Skin epidermis (tissue), 12 donors: ENCODE measurements around the gene DENND1A.
"Not testable (repeated sequence)": the region's sequence is repeated elsewhere in the genome, so short reads cannot be mapped to it uniquely, and the experiment has no call there.

Source experiments
- H3K27ac ChIP-seq, 21 experiments: fragments of 200-600 bp; sonication (generic) in 11 of 21; one replicate each; pipeline ENCODE4 v1.5.0; 2020; ENCODE audit warnings: mild to moderate bottlenecking in 3 of 21, inconsistent platforms in 2 of 21, moderate library complexity in 2 of 21
- H3K4me3 ChIP-seq, 7 experiments: fragments of 200-600 bp; sonication (generic) in 2 of 7; one replicate each; pipeline ENCODE4 v1.5.0; 2020; ENCODE audit warnings: inconsistent platforms in 2 of 7, mild to moderate bottlenecking in 2 of 7, moderate library complexity in 1 of 7

Gene DENND1A

DNA sequence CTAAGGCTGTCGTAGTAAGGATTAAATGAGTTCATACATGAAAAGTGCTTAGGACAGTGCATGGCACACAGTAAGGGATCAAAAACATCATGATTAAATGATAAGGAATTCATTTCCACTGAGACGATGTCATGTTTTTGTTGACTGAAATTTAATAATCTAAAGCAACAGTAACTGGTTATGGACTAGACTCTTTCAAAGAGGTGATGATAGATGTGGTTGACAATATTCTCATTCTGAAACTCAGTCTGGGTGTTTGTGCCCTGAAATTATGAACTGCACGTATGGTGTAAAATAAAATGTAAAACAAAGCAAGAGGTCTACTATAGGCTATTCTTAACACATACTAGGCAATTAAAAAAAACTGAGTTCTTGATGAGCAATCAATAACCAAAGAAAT lies 280.0 kb downstream of the DENND1A start:
- H3K4me3 ChIP-seq, result no peak overlapping the region
- no peak overlapping the region for H3K27ac ChIP-seq

DNA sequence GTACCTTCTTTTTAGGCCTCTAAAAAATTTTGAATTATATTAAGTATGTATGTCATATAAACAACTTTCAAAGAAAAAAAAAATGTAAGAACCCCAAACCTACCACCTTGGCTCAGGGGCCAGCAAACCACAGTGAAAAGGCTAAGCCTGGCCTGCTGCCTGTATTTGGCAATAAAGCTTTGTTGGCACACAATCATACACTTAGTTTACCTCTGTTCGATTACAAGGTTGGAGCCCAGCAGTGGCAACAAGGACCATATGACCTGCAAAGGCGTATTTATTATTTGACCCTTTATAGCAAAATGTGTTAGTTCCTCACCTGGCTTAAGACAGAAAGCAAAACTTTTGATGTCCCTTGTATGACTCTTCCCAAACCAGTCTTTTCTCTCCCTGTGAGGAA lies 282.8 kb downstream of the DENND1A start:
- no peak overlapping the region for H3K27ac ChIP-seq
- no peak overlapping the region for H3K4me3 ChIP-seq

DNA sequence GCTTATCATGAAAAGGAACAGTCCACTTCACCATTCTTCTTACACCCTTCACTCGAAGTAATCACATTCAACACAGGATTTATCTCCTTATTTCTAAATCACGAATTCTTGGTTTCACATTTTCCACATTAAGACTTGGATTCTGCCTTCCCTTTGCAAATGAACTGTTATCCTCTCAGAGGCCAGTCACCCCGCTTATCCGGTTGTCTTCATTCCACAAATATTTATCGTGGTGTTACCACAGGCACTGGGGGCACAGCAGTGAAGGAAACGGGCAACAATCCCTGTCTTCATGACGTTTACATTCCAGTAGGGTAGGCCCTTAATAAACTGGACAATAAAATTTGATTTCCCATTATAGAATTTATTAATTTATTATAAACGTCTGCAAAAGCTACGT lies 284.2 kb downstream of the DENND1A start:
- H3K27ac ChIP-seq, result no peak overlapping the region
- H3K4me3 ChIP-seq, result no peak overlapping the region

DNA sequence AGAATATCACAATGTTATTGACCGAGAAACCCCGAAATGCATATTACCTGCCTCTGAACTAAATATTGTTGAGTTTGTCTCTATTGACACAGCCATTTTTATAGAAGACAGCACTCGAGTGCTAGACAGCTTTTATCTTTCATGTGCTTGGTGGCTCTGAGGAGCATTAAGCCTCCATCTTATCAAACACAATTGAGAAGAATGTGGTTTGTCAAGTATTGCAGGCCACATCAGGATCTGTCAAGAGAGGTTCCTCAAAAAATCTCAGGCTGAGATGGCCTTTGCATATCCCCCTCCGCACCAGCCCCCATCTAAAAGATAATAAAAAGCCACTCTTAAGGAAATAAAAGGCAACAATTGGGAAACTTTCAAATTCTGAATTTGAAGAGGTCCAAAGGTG lies 284.8 kb downstream of the DENND1A start:
- no peak overlapping the region for H3K27ac ChIP-seq
- no peak overlapping the region for H3K4me3 ChIP-seq

DNA sequence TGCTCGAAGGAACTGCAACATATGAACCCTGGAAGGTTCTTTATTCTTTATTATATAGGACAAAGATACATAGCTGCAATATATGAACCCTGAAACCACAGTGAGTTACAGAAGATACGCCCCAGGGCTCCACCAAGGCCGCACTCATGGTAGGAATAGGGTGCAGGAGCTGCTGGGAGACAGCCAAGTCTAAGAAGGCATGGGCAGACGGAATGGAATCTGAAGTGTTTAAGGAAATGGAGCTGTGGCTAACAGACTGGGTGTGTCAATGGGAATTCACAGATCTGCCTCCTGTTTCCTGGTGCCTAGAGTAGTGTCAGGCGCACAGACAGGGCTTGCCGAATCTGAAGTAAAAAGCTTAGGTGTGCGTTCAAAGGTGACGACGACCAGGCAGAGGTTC lies 286.4 kb downstream of the DENND1A start:
- Histone ChIP-seq H3K4me3 (no peak overlapping the region), H3K27ac (no peak overlapping the region)

DNA sequence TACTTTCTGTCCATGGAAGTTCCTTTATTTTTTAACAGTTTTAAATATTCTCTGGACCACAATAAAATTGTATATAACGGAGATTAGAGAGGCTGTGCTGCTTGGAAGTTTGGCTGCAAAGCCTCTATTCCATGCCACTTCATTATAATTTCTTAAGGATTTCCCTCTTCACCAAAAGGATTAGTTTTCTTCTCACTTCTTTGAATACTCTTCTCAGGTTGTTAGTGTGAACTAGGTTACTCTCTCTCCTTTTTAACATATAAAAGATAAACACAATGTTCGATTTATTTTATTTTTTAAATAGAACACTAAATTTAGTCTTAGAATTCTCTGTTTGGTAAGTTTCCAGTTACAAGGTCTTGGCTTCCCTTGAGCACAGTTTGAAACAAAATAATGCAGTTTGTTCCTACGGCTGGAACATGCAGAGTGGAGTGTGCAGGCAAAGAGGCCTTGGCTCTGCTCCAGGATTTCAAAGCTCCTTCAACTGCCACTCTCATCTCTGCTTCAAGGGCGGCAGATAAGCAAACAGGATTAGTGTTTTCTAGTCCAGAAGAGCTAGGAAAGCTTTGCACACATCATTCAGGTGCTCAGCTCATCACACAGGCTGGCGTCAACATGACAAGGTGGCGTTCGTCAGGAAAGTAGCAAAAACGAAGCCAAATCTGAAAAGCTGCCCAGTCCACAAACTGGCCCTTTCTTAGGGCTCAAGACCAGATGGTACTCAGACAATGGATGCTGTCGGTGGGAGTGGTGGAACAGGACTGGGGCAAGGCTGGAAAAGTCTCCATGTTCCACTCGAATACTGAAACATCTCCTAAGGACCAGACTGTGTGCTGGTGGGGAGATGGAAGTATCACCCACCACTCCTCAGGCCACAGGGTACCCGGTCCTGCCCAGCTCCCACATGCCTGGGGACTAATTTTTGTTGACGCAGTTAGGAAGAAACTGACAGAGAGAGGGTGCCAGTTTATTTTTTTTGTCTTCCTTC lies 287.3 kb downstream of the DENND1A start:
- no peak overlapping the region for H3K4me3 ChIP-seq

DNA sequence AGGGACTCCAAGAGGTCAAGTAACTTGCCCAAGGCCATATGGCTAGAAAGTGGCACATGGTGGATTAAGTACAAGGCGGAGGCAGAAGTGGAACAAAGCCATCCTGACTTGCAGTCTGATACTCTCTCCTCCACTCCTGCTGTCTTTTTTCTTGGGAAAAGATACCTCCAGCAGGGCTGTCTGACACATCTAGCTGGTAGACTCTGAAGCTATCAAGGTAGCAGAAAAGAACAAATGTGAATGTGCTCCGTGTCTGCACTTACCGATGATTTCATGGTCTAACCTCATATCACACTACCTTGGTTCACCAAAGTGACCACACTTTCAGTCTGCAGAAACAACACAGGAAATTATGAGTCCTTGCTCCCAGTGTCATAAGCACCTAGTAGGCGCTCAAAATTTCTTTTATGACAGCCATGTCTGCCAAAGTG lies 289.1 kb downstream of the DENND1A start:
- H3K27ac ChIP-seq, result no peak overlapping the region

More for the DNA sequence above, 287.3 kb downstream of the DENND1A start:
- no peak overlapping the region for H3K27ac ChIP-seq

DNA sequence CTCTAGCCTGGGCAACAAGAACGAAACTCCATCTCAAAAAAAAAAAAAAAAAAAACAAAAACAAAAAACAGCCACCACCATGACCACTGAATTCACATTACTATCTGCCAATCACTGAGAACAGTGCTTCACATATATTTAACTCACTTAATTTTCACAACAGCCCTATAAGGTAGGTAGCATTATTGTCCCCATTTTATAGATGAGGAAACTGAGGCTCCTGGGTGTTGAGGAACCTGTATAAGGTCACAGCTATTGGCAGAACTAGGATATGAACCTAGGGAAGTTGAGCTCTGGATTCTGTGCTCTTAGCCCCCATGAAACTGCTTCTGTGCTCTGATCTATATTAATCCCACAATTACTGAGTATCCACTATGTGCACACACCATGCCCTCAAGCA lies 290.2 kb downstream of the DENND1A start:
- no peak overlapping the region for H3K27ac ChIP-seq
- no peak overlapping the region for H3K4me3 ChIP-seq

More for the DNA sequence above, 289.1 kb downstream of the DENND1A start:
- H3K4me3 ChIP-seq, result no peak overlapping the region

DNA sequence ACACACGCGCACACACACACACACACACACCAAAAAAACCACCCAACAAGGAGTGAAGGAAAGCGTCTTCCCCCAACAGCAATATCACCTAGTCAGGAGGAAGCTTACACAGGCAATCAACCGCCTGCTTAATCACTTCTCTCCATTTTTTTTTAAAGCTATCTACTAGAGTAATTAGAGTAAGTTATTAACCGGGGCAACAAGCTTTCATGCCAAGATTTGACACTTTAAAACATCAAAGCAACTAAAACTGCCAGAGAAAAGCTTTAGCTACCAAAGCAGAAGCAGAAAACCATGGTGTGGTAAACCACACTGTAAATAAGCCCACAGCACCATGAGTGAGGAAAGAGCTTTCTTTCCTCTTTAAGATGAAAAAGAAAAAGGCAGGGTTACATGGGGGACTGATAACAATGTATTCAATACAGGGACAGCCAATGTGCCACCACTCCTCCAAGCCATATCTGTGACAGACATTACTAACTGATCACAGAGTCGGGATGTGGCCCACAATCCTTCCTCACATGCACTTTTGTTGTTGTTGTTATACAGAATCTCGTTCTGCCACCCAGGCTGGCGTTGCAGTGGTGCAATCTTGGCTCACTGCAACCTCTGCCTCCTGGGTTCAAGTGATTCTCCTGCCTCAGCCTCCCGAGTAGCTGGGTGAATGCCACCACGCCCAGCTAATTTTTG lies 291.8 kb downstream of the DENND1A start:
- H3K27ac ChIP-seq, result peak overlapping the region in 6 of 21 experiments; percentile 3 to 50 (median 35)

DNA sequence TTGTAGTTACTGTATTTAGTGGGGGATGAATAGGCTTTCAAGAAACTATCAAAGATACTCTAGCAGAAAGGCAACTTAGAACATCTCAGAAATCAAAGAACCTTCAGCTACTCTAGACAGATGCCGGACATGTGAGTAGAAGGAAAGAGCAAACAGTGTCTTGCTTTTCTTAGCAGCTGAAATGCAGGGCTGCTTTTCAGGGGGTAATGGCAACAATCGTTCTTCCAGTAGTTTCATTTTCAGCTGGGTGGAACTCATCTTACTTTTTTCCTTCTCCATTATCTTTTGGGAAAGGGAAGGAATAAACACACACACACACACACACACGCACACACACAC lies 292.4 kb downstream of the DENND1A start:
- H3K4me3 ChIP-seq, result peak overlapping the region in 3 of 7 experiments; percentile 4 to 14 (median 9)
- H3K27ac ChIP-seq, result peak overlapping the region in 5 of 21 experiments; percentile 3 to 44 (median 37)

More for the DNA sequence above, 291.8 kb downstream of the DENND1A start:
- H3K4me3 ChIP-seq, result peak overlapping the region in 4 of 7 experiments; percentile 4 to 14 (median 7)

DNA sequence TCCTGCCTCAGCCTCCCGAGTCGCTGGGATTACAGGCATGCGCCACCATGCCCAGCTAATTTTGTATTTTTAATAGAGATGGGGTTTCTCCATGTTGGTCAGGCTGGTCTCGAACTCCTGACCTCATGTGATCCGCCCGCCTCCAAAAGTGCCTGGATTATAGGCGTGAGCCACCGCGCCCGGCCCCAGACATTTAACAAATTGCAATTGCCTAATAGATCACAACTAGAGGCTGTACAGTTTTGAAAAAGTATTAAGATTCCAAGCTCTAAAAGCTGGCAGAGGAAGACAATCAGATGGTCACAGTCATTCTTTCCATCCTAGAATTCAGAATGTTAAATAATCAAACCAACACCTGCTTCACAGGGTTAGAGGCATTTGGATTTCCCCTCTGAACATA lies 293.1 kb downstream of the DENND1A start:
- H3K4me3 ChIP-seq, H3K27ac ChIP-seq: not testable (repeated sequence)

DNA sequence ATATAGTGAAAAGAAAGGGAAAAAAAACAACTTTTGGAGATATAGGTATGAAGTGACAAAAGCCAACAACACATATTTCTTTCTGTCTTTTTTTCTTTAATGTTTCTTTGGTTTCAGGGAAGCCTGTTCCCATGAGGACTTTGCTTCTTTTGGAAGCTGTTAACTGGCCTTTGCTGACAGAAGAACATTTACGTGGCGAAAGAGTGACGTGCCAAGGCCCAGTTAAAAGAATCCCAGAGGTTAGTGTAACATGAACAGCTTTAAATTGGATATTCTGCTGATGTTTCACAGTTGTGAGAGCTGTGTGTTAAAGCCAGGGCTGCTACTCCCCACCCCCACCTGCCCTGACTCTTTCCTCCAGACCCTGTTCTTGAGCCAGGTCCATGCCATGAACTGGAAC lies 298.1 kb downstream of the DENND1A start:
- Histone ChIP-seq H3K27ac (no peak overlapping the region), H3K4me3 (no peak overlapping the region)

DNA sequence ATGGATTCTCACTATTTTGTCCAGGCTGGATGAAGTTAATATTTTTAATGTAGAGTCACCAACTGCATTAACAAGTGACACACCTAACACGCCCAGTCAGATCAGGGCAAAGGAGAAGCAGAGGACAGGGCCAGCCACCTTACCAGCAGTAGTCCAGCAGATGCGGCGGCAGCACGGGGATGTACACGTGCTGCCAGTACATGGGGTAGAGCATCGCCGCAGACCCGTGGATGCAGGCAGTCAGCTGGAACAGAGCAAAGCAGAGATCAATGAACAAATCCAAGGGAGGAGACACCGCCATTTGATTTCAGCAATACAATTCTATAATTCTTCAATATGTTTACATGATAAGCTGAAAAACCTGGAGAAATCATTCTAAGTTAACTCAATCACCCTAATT lies 299.7 kb downstream of the DENND1A start:
- H3K27ac ChIP-seq, result no peak overlapping the region
- no peak overlapping the region for H3K4me3 ChIP-seq

DNA sequence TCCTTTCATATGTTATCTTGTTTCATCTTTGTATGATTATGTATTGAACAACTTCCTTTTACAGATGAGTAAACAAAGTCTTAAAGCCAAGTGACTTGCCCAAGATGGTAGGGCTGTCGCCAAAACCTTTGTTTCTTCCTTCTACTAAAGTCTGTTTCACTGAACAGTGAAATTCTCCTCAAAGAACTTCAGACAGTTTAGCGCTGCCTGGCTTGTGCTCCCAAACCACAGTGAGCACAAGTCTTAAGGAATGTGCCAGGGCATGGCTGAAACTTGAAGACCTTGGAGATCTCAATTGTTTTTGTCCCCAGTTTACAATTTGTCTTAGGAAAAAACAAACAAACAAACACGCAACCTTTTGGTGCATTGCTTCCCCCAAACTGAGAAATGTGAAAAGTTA lies 300.4 kb downstream of the DENND1A start:
- Histone ChIP-seq H3K4me3 (no peak overlapping the region), H3K27ac (no peak overlapping the region)

DNA sequence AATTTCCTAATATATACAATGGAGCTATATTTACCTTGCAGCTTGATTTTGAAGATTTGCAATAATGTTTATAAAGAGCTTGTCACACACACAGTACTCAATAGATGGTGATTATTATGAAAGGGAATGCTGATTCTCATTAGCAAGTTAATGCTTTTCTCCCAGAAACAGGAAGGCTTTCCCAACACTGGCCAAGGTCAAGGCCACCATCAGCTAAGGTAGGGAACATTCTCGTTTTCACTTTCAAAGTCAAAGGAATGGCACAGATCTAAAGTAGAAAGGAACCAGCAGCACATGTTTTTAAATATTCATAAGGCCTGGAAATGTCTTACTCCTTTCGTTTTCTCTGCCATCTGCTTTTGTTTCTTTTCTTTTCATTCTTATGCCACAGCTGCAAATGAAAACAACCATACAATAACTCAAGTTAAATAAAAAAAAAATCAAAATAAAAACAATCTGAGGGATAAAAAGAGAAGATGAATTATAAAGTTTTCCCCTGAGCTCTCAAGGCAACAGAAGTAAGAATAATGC lies 307.1 kb downstream of the DENND1A start:
- Histone ChIP-seq H3K27ac (no peak overlapping the region), H3K4me3 (no peak overlapping the region)

DNA sequence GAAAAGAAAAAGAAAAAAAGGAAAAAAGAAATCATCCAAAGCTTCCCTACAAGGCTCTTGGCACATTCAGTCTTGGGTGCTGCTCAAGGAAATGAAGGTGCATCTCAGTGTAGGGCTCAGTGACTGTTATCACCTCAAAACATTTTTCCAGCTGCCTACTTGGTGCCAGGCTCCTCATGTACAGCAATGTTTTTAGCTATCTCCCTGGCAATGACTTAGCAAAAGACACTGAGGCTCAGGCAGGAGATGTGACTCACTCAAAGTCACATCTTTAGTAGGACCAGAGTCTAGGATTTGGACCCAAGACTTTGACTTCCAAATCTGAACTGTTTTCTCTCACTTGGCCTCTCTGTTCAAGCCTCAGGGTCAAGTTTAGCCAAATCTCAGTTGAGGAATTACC lies 309.7 kb downstream of the DENND1A start:
- no peak overlapping the region for H3K27ac ChIP-seq
- H3K4me3 ChIP-seq, result no peak overlapping the region

DNA sequence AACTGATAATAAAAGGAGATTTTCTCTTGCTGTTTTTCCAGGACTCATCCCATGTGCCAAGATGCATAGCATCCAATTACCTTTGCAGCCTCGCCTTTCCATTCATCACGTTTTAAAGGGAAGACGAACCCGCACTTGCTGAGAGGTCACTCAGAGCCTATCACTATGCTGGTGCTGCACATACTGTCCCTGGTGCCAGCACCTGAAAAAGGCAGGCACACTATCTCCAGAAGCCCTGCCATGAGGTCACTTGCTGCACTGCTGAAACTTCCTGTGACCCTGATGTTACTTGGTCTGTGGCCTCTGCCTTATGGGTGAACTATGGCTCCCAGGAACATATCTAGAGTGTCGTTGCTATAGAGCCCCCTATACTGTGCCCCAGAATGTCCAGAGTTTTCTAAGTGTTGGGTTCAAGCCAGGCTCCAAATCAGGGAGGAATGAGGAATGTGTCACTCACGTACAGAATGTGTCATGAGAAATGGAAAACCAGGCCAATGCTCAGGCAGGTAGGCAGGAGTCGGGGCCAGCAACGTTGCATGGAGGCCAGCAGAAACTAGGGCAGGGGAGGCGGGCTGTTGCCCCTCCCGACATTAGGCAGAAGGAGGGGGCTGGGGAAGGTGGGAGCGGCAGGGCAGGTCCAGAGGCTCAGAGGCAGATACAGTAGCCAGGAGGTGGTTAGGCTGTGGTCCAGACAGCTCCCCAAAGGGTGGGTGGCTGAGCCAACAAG lies 311.8 kb downstream of the DENND1A start:
- Histone ChIP-seq H3K27ac (no peak overlapping the region), H3K4me3 (no peak overlapping the region)

DNA sequence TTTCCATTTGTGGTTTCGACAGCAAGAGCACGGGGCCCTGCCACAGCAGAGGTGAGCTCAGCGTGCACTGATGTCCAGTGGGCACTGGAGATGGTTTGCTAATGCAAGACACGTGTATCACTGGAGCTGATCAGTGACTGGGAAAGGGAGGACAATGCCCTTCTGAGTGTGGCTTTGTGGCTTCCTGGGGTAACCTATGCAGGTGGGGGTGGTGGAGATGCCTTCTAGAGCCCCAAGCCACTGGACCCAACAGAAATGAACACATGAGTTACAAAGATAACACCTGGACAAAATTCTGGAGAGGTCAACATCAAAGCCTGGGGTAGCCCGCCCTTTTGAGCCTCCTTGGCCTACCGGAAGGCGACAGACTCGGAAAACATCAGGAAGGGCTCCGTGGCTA lies 312.6 kb downstream of the DENND1A start:
- no peak overlapping the region for H3K27ac ChIP-seq
- H3K4me3 ChIP-seq, result no peak overlapping the region

DNA sequence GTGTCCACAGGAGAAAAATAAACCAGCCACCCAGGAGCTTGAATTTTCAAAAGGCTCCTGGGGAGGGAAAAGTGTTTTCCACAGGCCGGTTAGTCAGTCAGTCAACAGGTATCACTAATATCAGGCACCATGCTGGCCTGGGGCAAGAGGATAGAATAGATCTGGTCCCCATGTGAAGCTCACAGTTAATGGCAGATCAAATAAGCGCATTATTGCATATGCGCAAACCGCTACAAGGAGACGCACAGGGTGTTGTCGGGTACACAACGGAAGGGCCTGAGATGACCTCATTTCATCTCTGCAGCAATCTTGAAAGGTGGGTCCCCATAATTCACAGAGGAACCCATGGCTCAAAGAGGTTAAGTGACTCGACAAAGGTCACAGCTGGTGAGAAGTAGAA lies 313.2 kb downstream of the DENND1A start:
- no peak overlapping the region for H3K27ac ChIP-seq
- no peak overlapping the region for H3K4me3 ChIP-seq

DNA sequence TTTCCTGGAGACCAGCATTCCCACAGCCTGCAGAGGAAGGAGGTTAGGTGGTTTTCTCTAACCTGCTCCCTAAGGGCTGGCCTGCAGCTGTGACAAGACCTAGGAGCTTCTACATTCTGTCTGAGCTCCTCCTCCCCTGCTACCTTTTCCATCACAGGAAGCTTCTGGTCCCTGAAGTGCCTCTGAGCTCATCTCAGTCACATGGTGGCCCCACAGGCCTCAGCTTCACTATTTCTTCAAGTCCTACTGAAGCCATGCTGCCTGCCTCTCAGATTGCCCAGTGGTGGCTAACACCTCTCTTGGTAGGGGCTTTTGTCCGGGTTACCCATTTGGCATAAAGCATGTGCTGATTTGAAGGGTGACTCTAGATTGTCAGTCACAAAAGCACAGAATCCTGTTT lies 314.5 kb downstream of the DENND1A start:
- Histone ChIP-seq H3K27ac (no peak overlapping the region), H3K4me3 (no peak overlapping the region)
